T1000 (cell line): Measurements from ENCODE around the gene CYP4A11.
"Not testable (repeated sequence)": the region's sequence is repeated elsewhere in the genome, so short reads cannot be mapped to it uniquely, and the experiment has no call there.

Experiments
- DNase-seq: peaks from one replicate; lab custom pipeline; 2025; ENCODE audit warnings: mixed read lengths; lab: John Stamatoyannopoulos, UW

Gene CYP4A11, protein sequence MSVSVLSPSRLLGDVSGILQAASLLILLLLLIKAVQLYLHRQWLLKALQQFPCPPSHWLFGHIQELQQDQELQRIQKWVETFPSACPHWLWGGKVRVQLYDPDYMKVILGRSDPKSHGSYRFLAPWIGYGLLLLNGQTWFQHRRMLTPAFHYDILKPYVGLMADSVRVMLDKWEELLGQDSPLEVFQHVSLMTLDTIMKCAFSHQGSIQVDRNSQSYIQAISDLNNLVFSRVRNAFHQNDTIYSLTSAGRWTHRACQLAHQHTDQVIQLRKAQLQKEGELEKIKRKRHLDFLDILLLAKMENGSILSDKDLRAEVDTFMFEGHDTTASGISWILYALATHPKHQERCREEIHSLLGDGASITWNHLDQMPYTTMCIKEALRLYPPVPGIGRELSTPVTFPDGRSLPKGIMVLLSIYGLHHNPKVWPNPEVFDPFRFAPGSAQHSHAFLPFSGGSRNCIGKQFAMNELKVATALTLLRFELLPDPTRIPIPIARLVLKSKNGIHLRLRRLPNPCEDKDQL

DNA sequence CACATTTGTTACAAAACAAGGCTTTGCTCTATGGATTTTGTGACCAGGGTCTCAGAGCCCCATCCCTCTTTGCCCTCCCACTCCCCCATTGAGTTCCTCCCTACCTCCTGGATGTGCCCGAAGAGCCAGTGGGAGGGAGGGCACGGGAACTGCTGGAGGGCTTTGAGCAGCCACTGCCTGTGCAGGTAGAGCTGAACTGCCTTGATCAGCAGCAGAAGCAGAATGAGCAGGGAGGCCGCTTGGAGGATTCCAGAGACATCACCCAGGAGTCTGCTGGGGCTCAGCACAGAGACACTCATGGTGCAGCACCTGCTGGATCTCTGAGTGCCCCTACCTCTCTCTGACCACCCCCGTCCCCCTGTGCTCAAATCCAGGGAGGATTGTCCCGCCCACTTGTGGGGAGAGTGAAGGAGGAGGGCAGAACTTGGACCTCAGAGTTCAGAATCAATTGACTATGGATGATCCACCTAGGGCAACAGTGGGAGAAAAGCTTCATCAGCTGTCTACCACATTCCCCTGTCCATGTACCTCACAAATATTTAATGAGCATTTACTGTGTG lies at the start of gene CYP4A11:
Gene CYP4A11 (minus strand): TSS at position 342 of the 560 bp plus-strand sequence. CDS start 43 bp downstream, at position 299.
- DNase-seq = no peak

DNA sequence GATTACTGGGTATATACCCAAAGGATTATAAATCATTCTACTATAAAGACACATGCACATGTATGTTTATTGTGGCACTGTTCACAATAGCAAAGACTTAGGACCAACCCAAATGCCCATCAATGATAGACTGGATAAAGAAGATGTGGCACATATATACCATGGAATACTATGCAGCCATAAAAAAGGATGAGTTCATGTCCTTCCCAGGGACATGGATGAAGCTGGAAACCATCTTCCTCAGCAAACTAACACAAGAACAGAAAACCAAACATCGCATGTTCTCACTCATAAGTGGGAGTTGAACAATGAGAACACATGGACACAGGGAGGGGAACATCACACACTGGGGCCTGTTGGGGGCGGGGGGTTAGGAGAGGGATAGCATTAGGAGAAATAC lies 49.3 kb upstream of the CYP4A11 start:
- DNase-seq = not testable (repeated sequence)

DNA sequence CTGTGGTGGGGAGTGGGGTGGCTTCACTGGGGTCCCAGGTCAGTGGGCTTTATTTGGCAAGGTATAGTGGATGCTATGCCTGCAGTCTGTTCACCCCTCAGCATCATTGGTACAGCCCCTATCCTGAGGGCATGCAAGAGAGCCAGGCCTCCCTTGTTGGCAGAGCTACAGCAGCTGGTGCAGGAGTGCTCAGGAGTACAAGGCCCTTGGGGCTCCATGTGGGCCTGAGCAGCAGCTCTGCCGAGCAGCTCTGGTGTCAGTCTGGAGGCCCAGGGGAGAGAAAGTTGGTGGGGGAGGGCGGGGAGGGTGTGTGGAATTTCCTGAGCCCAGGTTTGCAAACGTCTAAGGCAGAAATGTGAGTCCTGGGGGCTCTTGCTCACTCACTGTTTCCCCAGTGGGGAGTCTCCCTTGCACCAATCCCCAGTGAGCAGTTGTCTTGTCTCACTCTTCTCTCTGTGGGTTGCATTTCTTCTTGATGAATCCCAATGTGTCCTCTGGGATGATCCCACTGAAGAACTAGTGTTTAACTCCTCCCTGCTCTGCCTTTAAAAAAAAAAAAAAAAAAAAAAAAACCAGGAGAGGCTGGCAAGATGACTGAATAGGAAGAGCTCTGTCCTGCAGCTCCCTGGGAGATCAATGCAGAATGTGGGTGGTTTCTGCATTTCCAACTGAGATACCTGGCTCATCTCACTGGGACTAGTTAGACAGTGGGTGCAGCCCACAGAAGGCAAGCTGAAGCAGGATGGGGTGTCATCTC lies 42.7 kb upstream of the CYP4A11 start:
- no peak for DNase-seq

DNA sequence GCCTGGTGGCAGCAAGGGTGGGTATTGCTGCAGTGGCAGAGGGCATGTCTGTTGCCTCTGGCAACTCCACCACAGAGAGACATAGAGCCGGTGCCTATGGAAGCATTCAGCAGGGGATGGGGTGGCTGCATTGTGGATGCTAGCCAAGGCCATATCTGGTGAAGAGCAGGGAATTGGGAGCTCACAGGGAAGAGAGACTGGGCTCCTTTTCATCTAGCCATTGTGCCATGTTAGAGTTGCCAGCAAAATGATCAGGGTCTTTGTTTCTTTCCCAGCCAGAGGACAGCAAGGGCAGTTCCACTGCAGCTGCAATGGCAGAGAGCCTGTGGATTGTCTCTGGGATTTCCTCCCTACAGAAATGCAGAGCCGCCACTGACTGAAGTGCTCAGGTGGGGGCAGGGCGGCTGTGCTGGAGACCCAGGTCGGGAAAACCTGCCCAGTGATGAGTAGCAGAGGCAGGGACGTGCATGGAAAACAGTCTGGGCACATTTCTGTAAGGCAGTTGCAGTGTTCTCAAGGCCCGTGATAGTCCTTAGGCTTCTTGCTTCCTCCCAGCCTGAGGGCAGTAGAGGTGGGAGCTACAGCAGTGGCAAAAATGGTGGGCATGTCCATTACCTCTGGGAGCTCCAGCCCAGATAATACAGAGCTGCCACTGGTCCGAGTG lies 42.0 kb upstream of the CYP4A11 start:
- DNase-seq = no peak

DNA sequence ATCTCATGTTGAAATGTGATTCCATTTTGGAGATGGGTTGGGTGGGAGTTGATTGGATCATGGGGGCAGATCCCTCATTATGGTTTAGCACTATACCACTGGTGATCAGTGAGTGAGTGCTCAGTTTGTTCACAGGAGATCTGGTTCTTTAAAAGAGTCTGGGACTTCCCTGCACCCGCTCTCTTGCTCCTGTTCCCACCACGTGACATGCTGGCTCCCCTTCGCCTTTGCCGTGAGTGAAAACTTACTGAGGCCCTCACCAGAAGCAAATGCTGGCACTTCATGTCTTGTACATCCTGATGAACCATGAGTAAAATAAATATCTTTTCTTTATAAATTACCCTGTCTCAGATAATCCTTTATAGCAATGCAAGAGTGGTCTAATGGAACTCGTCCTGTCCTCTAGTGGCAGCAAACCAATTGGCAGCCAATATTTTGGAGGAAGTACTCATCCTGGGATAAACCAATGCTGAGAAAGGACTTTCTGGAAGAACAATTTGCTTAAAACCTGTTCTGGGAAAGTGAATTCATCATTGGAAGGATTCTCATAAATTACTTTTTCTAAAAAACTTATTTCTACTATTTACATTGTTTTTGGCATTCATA lies 27.8 kb upstream of the CYP4A11 start:
- no peak for DNase-seq

DNA sequence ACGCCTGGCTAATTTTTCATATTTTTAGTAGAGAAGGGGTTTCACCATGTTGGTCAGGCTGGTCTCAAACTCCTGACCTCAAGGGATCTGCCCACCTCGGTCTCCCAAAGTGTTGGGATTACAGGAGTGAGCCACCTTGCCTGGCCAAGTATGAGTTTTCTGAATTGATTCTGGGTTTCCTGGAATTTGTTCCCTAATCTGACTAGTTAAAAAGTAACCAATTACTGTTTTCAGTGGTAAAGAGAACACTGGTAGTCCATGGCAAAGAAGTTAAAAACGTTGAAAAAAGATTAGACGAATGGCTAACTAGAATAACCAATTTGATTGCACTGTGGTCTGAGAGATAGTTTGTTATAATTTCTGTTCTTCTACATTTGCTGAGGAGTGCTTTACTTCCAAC lies 21.0 kb upstream of the CYP4A11 start:
- not testable (repeated sequence) for DNase-seq

DNA sequence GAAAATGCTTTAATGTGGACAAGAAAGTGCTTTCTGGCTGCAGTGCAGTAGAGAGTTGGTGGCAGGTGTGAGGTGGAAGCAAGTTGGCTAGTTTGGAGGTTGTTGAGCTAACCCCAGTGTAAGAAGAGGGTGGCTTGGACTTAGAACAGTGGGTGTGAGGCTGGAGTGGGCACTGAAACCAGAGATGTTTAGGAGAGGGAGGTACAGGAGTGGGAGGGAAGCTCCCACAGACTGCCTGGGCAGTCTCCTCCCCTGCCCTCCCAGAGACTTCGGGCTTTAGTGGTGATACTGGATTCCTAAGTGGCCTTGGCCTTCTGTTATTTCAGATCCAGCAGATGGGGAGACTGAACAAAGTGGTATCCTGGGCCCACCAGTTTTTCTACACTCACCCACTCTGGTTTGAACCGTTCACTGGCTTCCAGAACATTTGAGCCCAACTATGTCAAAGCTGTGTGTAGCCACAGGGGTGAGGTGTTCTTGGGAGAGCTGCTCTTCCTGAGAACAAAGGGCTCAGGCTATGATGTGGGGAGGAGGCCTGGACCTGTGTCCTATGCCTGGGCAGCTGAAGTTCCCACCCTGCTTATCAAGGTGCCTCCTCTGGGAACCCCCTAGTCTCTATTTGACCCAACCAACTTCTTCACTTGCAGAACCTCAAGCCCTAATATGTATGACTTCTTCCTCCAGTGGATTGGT lies 19.9 kb upstream of the CYP4A11 start:
- no peak for DNase-seq

DNA sequence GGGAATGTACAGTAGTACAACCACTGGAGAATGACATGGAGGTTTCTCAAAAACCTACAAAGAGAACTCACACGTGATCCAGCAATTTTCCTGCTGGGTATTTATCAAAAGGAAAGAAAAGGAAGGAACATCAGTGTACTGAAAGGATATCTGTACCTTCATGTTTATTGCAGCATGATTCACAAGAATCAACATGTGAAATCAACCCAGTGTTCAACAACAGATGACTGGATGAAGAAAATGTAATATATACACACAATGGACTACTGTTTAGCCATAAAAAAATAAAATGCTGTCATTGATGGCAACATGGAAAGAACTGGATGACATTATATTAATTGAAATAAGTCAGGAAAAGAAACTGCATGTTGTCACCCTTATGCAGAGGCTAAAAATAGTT lies 19.0 kb upstream of the CYP4A11 start:
- no peak for DNase-seq

DNA sequence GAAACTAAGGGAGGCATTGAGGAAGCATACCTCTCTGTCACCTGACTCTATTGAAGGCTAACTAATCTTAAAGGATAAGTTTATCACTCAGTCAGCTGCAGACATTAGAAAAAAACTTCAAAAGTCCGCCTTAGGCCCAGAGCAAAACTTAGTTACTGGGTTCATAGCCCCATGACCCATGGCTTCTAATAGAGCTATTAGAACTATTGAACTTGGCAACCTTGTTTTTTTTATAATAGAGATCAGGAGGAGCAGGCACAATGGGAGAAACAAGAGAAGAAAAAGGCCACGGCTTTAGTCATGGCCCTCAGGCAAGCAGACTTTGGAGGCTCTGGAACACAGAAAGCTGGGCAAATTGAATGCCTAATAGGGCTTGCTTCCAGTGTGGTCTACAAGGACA lies 13.8 kb upstream of the CYP4A11 start:
- DNase-seq = not testable (repeated sequence)

DNA sequence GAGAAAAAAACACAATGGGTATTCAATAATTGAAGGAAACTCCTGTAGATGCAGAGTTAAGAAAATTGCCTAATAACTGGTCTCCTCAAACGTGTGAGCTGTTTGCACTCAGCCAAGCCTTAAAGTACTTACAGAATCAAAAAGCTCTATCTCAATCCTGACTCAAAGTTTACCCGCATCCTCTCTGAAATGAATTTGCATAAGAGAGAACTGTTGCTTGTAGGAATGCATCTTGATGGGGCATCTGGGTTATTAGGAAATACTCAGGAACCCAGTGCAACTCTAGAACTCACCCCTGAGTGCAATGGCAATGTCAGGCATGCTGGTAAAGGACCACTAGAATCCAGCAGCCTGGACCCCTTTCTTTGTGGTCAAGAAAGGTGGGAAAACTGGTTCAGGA lies 12.6 kb upstream of the CYP4A11 start:
- not testable (repeated sequence) for DNase-seq

DNA sequence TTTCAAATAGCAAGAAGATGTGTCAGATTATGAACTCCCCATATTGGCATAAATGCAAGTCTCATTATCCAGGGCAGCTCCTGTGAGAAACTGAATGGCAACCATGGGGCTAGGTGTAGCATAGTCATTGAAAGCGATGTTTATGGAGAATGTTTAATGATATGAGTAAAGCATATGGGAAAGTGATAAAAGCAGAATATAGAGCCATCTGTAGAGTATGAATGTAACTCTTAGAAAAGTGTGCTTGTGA lies 8.1 kb upstream of the CYP4A11 start:
- DNase-seq = not testable (repeated sequence)

DNA sequence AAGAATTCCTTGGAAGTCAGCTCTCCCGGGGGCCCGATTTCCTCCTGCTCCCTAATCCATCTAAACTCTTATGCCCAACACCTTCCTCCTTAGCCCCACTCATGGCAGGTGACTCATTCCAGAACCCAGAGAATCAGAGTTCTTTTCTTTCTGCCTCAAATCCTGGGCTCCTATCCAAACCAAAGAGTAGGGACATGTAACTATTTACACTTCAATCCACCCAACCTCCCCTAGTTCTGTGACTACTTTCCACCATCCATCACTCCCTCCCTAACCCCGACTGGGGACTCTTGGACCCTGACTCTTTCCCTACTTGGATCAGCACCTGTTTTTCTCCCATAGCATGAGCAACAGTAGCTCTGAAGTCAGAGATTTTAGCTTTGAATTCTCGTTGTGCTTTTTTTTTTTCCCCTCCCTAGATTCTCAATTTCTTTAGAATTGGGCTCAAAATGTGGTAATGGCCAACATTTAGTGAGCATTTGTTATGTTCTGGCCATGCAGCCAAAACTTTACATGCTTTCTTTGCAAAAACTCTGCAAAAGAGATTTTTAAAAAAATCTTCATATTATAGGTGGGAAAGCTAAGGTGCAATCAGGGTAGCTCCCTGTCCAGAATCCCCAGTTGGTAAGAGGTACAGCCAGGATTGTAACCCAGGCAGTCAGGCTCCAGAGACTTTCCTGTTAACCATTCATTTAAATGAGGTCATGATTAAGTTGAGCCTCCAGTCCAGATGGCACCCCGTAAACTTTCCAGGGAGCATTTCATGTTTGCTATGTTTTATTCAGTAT lies 7.5 kb upstream of the CYP4A11 start:
- DNase-seq = no peak

DNA sequence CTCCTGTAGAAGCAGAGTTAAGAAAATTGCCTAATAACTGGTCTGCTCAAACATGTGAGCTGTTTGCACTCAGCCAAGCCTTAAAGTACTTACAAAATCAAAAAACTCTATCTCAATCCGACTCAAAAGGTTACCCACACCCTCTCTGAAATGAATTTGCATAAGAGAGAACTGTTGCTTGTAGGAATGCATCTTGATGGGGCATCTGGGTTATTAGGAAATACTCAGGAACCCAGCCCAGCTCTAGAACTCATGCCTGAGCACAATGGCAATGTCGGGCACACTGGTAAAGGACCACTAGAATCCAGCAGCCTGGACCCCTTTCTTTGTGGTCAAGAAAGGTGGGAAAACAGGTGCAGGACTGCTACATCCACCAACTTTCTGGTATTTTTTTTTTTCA lies 6.4 kb upstream of the CYP4A11 start:
- not testable (repeated sequence) for DNase-seq

DNA sequence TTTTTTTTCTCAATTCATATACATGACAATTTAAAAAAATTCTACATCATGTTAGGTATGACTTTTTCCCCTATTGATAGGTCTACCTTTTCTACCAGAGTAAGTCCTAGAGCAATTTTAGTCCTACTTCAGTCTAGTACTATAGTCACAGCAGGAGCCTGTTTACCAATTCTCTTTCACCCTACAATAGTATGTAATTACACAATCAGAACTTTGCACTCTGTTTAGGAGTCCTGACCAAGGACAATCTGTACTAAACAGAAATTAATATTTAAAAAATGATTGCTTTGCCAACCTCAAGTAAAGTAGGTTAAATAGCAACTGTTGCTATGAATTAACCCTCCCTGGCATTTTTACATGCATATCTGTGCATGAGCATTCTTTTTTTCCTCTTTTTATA lies 810 bp upstream of the CYP4A11 start:
- DNase-seq = no peak

DNA sequence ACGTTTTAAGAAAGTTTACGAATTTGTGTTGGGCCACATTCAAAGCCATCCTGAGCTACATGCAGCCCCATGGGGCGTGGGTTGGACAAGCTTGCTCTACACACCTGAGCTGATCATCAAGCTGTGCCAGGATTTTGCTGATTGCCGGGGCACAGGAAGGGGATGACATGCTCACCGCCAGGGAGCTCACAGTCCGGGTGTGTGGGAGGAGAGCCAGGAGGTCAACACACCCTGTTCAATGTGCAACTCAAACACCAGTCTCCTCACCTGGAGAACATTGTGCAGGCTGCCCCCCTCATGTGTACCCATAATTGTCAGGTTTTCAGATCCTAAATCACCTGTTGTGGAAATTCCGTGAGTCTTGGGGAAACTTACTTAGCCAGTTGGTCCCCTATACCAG lies 969 bp downstream of the CYP4A11 start:
- no peak for DNase-seq

DNA sequence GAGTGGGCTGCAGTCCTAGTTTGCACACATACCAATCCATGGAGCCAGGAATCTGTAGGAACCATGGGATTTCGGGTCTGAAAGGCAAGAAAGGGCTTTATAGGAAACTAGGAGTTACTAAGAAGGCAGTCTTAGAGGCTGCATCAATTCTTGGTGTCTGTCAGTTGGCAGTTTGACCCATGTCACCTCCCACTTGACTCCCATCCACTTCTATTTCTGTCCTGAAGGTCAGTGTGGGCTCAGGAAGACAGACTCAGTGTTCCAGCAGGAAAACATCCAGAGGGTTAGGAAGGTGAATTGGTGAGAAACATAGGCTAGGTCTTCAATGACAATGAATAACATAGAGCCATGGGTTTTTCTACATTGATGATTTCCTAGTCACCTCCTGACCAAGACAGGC lies 4.0 kb downstream of the CYP4A11 start:
- DNase-seq = no peak

DNA sequence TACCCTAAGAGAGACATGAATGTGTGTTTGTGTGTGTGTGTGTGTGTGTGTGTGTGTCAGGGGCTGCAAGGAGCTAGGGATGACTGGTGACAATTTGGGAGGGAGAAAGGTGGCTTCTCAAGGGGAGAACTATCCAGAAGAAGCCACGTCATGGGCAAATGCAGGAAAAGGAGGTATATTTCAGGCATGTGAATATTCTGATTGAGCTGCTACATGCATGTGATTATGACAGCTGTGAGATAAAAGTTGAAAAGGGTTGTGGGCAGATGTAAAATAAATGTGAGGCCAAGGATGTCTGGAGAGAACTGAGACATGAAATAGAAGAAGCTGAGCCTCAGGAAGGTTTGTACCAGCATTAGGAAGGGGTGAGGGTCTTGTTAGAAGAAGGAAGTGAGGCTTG lies 4.5 kb downstream of the CYP4A11 start:
- no peak for DNase-seq

DNA sequence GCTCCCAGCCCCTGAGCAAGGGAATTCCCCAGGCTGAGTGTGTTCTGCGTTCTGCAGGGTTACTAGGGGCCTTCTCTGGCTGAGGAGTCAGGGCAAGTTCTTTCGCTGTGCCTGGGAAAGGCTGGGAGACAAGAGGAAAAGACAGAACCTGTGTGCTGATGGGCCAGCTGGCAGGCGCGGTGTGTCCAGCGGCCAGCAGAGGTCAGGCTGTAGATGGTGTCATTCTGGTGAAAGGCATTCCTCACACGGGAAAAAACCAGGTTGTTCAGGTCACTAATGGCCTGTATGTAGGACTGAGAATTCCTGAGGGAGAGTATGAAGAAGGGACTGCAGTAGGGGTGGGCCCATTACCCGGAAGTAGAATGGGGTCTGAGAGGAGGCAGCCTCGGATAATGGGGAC lies 6.4 kb downstream of the CYP4A11 start:
- DNase-seq = not testable (repeated sequence)

DNA sequence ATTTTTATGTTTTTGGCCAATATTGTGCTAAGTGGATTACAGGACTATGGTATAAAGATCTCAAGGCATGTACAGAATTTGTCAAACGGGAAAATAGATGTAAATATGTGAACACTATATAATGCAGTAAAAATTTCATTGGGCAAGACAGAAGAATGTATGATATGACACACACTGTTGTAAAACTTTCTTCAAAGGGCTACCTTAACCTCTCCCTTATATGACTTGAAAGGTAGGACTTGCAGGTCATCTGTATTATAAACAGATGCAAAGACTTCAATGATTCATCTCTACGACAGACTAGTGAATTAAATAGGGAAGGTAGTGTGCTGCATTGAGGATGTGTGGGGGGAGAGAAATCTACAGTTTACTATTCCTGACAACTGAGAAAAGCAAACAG lies 9.3 kb downstream of the CYP4A11 start:
- not testable (repeated sequence) for DNase-seq

DNA sequence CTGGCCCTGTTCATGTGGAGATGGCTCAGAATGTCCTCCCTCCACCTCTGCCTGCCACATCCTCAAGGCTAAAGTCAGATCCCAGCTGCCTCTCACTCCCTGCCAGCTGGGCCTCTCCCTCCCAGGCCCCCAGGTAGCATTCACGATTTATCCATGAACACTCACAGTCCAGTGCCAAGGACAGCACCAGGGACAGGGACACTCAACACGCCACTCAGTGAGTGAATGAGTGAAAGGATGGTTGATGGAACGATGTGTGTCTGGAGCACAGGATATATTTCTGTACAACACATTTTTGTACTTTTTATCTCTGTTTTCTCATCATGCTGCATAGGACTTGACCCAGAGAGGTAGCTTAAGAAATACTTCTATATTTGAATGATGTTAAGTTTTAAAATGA lies 10.1 kb downstream of the CYP4A11 start:
- no peak for DNase-seq
